ENCODE results near the gene ZNF775.

The ZNF775 gene

DNA sequence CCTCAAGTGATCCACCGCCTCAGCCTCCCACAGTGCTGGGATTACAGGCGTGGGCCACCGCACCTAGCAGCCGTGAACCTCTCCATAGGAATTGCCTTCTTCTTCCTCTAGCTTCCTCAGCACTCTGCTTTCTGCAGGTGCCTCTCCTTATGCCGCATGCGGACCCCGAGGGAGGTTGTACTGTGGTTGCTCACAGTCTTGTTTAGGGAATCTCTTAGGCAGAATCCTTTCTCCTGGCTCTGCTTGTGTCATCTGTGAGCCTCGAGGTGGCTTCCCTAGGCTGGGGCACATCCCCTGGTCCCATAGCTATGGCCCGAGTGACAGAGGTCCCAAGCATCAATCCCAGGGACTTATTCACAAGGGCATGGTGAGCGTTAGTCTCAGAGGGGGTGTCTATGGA, 38.1 kb downstream of the ZNF775 start:
- Histone ChIP-seq H3K4me1 (ENCODE audit: control insufficient read depth, low read length) (peaks cover 4% of the 10 kb centered on the region), H3K36me3 (ENCODE audit: control insufficient read depth, low read length) (no peaks in the 10 kb centered on the region), H3K4me3 (ENCODE audit: low read length) (no peak overlapping the region), H3K79me2 (ENCODE audit: control insufficient read depth, low read length) (no peaks in the 10 kb centered on the region), H3K4me2 (ENCODE audit: low read length) (no peak overlapping the region), H3F3A (ENCODE audit: control insufficient read depth, insufficient read depth) (no peaks in the 10 kb centered on the region), H3K27ac (ENCODE audit: low read depth, low read length) (no peak overlapping the region), H3K27me3 (ENCODE audit: control insufficient read depth, low read length) (peaks cover 9% of the 10 kb centered on the region), H3K9me2 (replicated peaks; ENCODE audit: control insufficient read depth, low read length) (no peaks in the 10 kb centered on the region), H4K20me1 (ENCODE audit: control insufficient read depth, insufficient read depth, low read depth, low read length) (no peaks in the 10 kb centered on the region), H3K9me3 (ENCODE audit: control insufficient read depth, insufficient read depth, low read length) (no peaks in the 10 kb centered on the region)
- TF ChIP-seq CTCF (IDR thresholded peaks at IDR 0.05; ENCODE audit: low read depth, low read length, poor library complexity, severe bottlenecking), result no peak
- TF ChIP-seq EZH2phosphoT487 (IDR thresholded peaks at IDR 0.05; ENCODE audit: borderline replicate concordance, low read length), result no peak

- no peak for TF ChIP-seq EZH2phosphoT487 (IDR thresholded peaks at IDR 0.05; ENCODE audit: borderline replicate concordance, low read length)
- peak; percentile 61 for TF ChIP-seq CTCF (IDR thresholded peaks at IDR 0.05; ENCODE audit: low read depth, low read length, poor library complexity, severe bottlenecking)
- H3K4me2 ChIP-seq (ENCODE audit: low read length), result no peak overlapping the region
- H3K79me2 ChIP-seq (ENCODE audit: control insufficient read depth, low read length), result no peaks in the 10 kb centered on the region
These were observed 38.7 kb downstream of the ZNF775 start for GRCh38 chr7:150417863-150418262.

DNA sequence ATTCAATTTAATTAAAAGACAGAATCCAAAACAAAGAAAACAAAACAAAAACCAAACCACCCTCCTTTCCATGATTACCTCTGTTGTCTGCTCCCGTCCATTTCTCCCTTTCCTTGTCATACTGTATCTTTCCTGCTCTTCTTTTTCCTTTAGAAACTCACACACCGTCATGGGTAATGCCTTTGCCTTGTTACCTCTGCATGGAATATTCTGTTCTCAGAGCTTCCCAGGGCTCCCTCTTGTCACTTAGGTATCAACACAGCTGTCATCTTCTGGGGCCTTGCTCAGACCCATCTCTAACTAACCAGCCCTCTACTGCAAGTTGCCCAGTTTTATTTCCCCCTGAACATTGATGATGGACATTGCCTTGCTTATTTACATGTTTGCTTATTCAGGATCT, 41.1 kb downstream of the ZNF775 start:
- no peak overlapping the region for H3K27ac ChIP-seq (ENCODE audit: low read depth, low read length)
- H3K9me3 ChIP-seq (ENCODE audit: control insufficient read depth, insufficient read depth, low read length), result no peaks in the 10 kb centered on the region
- H3K4me1 ChIP-seq (ENCODE audit: control insufficient read depth, low read length), result peaks cover 4% of the 10 kb centered on the region
- TF ChIP-seq CTCF (IDR thresholded peaks at IDR 0.05; ENCODE audit: low read depth, low read length, poor library complexity, severe bottlenecking), result no peak
- TF ChIP-seq EZH2phosphoT487 (IDR thresholded peaks at IDR 0.05; ENCODE audit: borderline replicate concordance, low read length), result no peak
- no peak overlapping the region for H3K4me3 ChIP-seq (ENCODE audit: low read length)
- no peaks in the 10 kb centered on the region for H4K20me1 ChIP-seq (ENCODE audit: control insufficient read depth, insufficient read depth, low read depth, low read length)
- H3K79me2 ChIP-seq (ENCODE audit: control insufficient read depth, low read length), result no peaks in the 10 kb centered on the region
- H3K4me2 ChIP-seq (ENCODE audit: low read length), result no peak overlapping the region
- H3K27me3 ChIP-seq (ENCODE audit: control insufficient read depth, low read length), result peaks cover 9% of the 10 kb centered on the region
- no peaks in the 10 kb centered on the region for H3F3A ChIP-seq (ENCODE audit: control insufficient read depth, insufficient read depth)
- no peaks in the 10 kb centered on the region for H3K9me2 ChIP-seq (replicated peaks; ENCODE audit: control insufficient read depth, low read length)
- H3K36me3 ChIP-seq (ENCODE audit: control insufficient read depth, low read length), result no peaks in the 10 kb centered on the region

More at GRCh38 chr7:150417863-150418262, 38.7 kb downstream of the ZNF775 start:
- Histone ChIP-seq H3K4me1 (ENCODE audit: control insufficient read depth, low read length) (peaks cover 4% of the 10 kb centered on the region), H3F3A (ENCODE audit: control insufficient read depth, insufficient read depth) (no peaks in the 10 kb centered on the region), H3K9me3 (ENCODE audit: control insufficient read depth, insufficient read depth, low read length) (no peaks in the 10 kb centered on the region), H3K36me3 (ENCODE audit: control insufficient read depth, low read length) (no peaks in the 10 kb centered on the region), H3K27ac (ENCODE audit: low read depth, low read length) (no peak overlapping the region), H3K9me2 (replicated peaks; ENCODE audit: control insufficient read depth, low read length) (no peaks in the 10 kb centered on the region), H3K4me3 (ENCODE audit: low read length) (no peak overlapping the region), H3K27me3 (ENCODE audit: control insufficient read depth, low read length) (peaks cover 9% of the 10 kb centered on the region), H4K20me1 (ENCODE audit: control insufficient read depth, insufficient read depth, low read depth, low read length) (no peaks in the 10 kb centered on the region)

Data from DOHH2 (cell line).